Stimulated activated memory B cell treated with anti-CD40 and anti-IgM and Interleukin-4, amounts not matched to agents 10 μg/mL and 1 μg/mL and 100 μg/mL, for 72 hours (primary cell): ENCODE measurements around the gene ETS1.

Experiments used
- ATAC-seq: fragments of 150-1000 bp; cut with Tn5 transposase; 2 replicates; pipeline ENCODE4 v1.10.0; 2021
- H3K27ac Mint-ChIP-seq: one replicate; pipeline ENCODE4 v1.8.0; 2022; ENCODE audit warnings: mild to moderate bottlenecking, mixed read lengths
- H3K27me3 Mint-ChIP-seq: one replicate; pipeline ENCODE4 v1.8.0; 2022; ENCODE audit warnings: mixed read lengths
- H3K36me3 Mint-ChIP-seq: one replicate; pipeline ENCODE4 v1.8.0; 2022; ENCODE audit warnings: mixed read lengths
- H3K4me1 Mint-ChIP-seq: one replicate; pipeline ENCODE4 v1.8.0; 2022; ENCODE audit warnings: mixed read lengths
- H3K4me3 Mint-ChIP-seq: one replicate; pipeline ENCODE4 v1.8.0; 2022; ENCODE audit warnings: mild to moderate bottlenecking, moderate library complexity, mixed read lengths
- H3K9me3 Mint-ChIP-seq: one replicate; pipeline ENCODE4 v1.8.0; 2022; ENCODE audit warnings: mixed read lengths

ETS1 gene

GRCh38 chr11:128586689-128587088 lies 669 bp downstream of the ETS1 start:
- Mint-ChIP-seq H3K36me3 (no peaks in the 10 kb centered on the region), H3K27me3 (no peaks in the 10 kb centered on the region), H3K4me1 (peaks cover 18% of the 10 kb centered on the region), H3K9me3 (no peaks in the 10 kb centered on the region), H3K4me3 (no peak overlapping the region), H3K27ac (no peak overlapping the region)
- no peak for ATAC-seq

GRCh38 chr11:128585498-128586238 lies 1.7 kb downstream of the ETS1 start:
- H3K9me3 Mint-ChIP-seq = no peaks in the 10 kb centered on the region
- no peaks in the 10 kb centered on the region for H3K36me3 Mint-ChIP-seq
- H3K27ac Mint-ChIP-seq = peak overlapping the region; percentile 5
- peaks cover 19% of the 10 kb centered on the region for H3K4me1 Mint-ChIP-seq
- no peaks in the 10 kb centered on the region for H3K27me3 Mint-ChIP-seq
- ATAC-seq = no peak
- H3K4me3 Mint-ChIP-seq = no peak overlapping the region

- H3K9me3 Mint-ChIP-seq = no peaks in the 10 kb centered on the region
- peaks cover 32% of the 10 kb centered on the region for H3K4me1 Mint-ChIP-seq
- peak overlapping the region; percentile 73 for H3K27ac Mint-ChIP-seq
- H3K4me3 Mint-ChIP-seq = no peak overlapping the region
- no peak for ATAC-seq
- no peaks in the 10 kb centered on the region for H3K27me3 Mint-ChIP-seq
- H3K36me3 Mint-ChIP-seq = no peaks in the 10 kb centered on the region
Observed at GRCh38 chr11:128584253-128584652, 3.1 kb downstream of the ETS1 start.

GRCh38 chr11:128582496-128583366 lies 4.6 kb downstream of the ETS1 start:
- no peaks in the 10 kb centered on the region for H3K9me3 Mint-ChIP-seq
- H3K27ac Mint-ChIP-seq = no peak overlapping the region
- H3K36me3 Mint-ChIP-seq = no peaks in the 10 kb centered on the region
- ATAC-seq = no peak
- no peaks in the 10 kb centered on the region for H3K27me3 Mint-ChIP-seq
- peaks cover 32% of the 10 kb centered on the region for H3K4me1 Mint-ChIP-seq
- H3K4me3 Mint-ChIP-seq = no peak overlapping the region

- Mint-ChIP-seq H3K4me3 (no peak overlapping the region), H3K27me3 (no peaks in the 10 kb centered on the region), H3K36me3 (no peaks in the 10 kb centered on the region), H3K4me1 (peaks cover 32% of the 10 kb centered on the region), H3K9me3 (no peaks in the 10 kb centered on the region), H3K27ac (no peak overlapping the region)
- no peak for ATAC-seq
Observed at GRCh38 chr11:128581561-128582272, 5.6 kb downstream of the ETS1 start.

GRCh38 chr11:128580612-128581011 lies 6.7 kb downstream of the ETS1 start:
- H3K27ac Mint-ChIP-seq = peak overlapping the region; percentile 34
- no peak overlapping the region for H3K4me3 Mint-ChIP-seq
- no peaks in the 10 kb centered on the region for H3K36me3 Mint-ChIP-seq
- H3K4me1 Mint-ChIP-seq = peaks cover 30% of the 10 kb centered on the region
- H3K9me3 Mint-ChIP-seq = no peaks in the 10 kb centered on the region
- H3K27me3 Mint-ChIP-seq = no peaks in the 10 kb centered on the region
- no peak for ATAC-seq

- peaks cover 32% of the 10 kb centered on the region for H3K4me1 Mint-ChIP-seq
- no peaks in the 10 kb centered on the region for H3K27me3 Mint-ChIP-seq
- no peaks in the 10 kb centered on the region for H3K36me3 Mint-ChIP-seq
- no peak overlapping the region for H3K4me3 Mint-ChIP-seq
- peak; percentile 73 for ATAC-seq
- no peaks in the 10 kb centered on the region for H3K9me3 Mint-ChIP-seq
- H3K27ac Mint-ChIP-seq = peak overlapping the region; percentile 34
Observed at GRCh38 chr11:128579798-128580504, 7.4 kb downstream of the ETS1 start.

- no peaks in the 10 kb centered on the region for H3K9me3 Mint-ChIP-seq
- H3K36me3 Mint-ChIP-seq = no peaks in the 10 kb centered on the region
- H3K4me3 Mint-ChIP-seq = no peak overlapping the region
- ATAC-seq = no peak
- no peak overlapping the region for H3K27ac Mint-ChIP-seq
- peaks cover 33% of the 10 kb centered on the region for H3K4me1 Mint-ChIP-seq
- H3K27me3 Mint-ChIP-seq = no peaks in the 10 kb centered on the region
Observed at GRCh38 chr11:128576555-128576954, 10.8 kb downstream of the ETS1 start.

- peaks cover 33% of the 10 kb centered on the region for H3K4me1 Mint-ChIP-seq
- peak overlapping the region; percentile 56 for H3K27ac Mint-ChIP-seq
- no peak for ATAC-seq
- no peak overlapping the region for H3K4me3 Mint-ChIP-seq
- H3K36me3 Mint-ChIP-seq = no peaks in the 10 kb centered on the region
- H3K27me3 Mint-ChIP-seq = no peaks in the 10 kb centered on the region
- no peaks in the 10 kb centered on the region for H3K9me3 Mint-ChIP-seq
Observed at GRCh38 chr11:128575961-128576350, 11.4 kb downstream of the ETS1 start.

GRCh38 chr11:128575174-128575960 lies 12.0 kb downstream of the ETS1 start:
- Mint-ChIP-seq H3K27ac (peak overlapping the region; percentile 56), H3K27me3 (no peaks in the 10 kb centered on the region), H3K4me3 (no peak overlapping the region), H3K9me3 (no peaks in the 10 kb centered on the region), H3K4me1 (peaks cover 28% of the 10 kb centered on the region), H3K36me3 (no peaks in the 10 kb centered on the region)
- no peak for ATAC-seq

- Mint-ChIP-seq H3K9me3 (no peaks in the 10 kb centered on the region), H3K4me1 (peaks cover 21% of the 10 kb centered on the region), H3K27me3 (no peaks in the 10 kb centered on the region), H3K27ac (peak overlapping the region; percentile 56), H3K4me3 (no peak overlapping the region), H3K36me3 (no peaks in the 10 kb centered on the region)
- ATAC-seq = no peak
Observed at GRCh38 chr11:128574576-128575011, 12.8 kb downstream of the ETS1 start.

- no peak for ATAC-seq
- H3K27ac Mint-ChIP-seq = no peak overlapping the region
- H3K9me3 Mint-ChIP-seq = no peaks in the 10 kb centered on the region
- no peaks in the 10 kb centered on the region for H3K27me3 Mint-ChIP-seq
- H3K4me3 Mint-ChIP-seq = no peak overlapping the region
- H3K4me1 Mint-ChIP-seq = peaks cover 20% of the 10 kb centered on the region
- H3K36me3 Mint-ChIP-seq = no peaks in the 10 kb centered on the region
Observed at GRCh38 chr11:128573638-128574037, 13.7 kb downstream of the ETS1 start.

- H3K9me3 Mint-ChIP-seq = no peaks in the 10 kb centered on the region
- H3K27me3 Mint-ChIP-seq = no peaks in the 10 kb centered on the region
- no peaks in the 10 kb centered on the region for H3K36me3 Mint-ChIP-seq
- H3K27ac Mint-ChIP-seq = peak overlapping the region; percentile 37
- ATAC-seq = no peak
- peaks cover 27% of the 10 kb centered on the region for H3K4me1 Mint-ChIP-seq
- no peak overlapping the region for H3K4me3 Mint-ChIP-seq
Observed at GRCh38 chr11:128572965-128573364, 14.4 kb downstream of the ETS1 start.

- peak overlapping the region; percentile 54 for H3K4me3 Mint-ChIP-seq
- H3K36me3 Mint-ChIP-seq = no peaks in the 10 kb centered on the region
- no peaks in the 10 kb centered on the region for H3K27me3 Mint-ChIP-seq
- H3K4me1 Mint-ChIP-seq = peaks cover 39% of the 10 kb centered on the region
- no peaks in the 10 kb centered on the region for H3K9me3 Mint-ChIP-seq
- ATAC-seq = no peak
- H3K27ac Mint-ChIP-seq = peak overlapping the region; percentile 57
Observed at GRCh38 chr11:128570632-128571031, 16.7 kb downstream of the ETS1 start.
